Measurements from ENCODE around the gene LIPC. TPM values are rescaled to one million over a fixed set of nuclear protein-coding genes. Genes with fewer than 3 reads are reported as not detected.

LIPC gene
- total and polyA plus RNA-seq, 9 of the 15 experiments (the other 6 are each of a cell fraction or from before 2014, with no cell fraction given), result 0.07 to 0.41 (median 0.11) TPM; not detected in 2

DNA sequence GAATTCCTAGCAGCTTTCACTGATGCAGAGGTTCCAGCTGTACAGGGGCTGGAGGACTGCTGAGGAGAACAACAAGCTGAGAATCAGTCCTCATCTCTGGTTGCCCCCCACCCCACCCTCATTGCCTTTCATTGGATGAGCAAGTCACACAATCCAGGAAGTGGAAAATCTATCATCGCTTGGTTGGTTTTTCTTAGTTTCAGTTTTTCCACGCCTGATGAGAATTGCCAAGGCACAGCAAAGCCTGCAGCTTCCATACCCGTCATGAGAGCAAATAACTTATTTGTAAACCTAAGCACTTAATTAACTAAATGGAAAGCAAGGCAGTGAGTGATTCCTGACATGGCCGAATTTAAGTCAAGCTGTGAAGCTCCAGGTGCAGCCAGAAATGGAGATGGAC lies 21.4 kb upstream of the LIPC start (continued):
- TF ChIP-seq CHD7 (IDR thresholded peaks at IDR 0.05; ENCODE audit: low read depth, low read length) (no peak), PHF8 (IDR thresholded peaks at IDR 0.05; ENCODE audit: borderline replicate concordance, low read length) (no peak), SAFB2 (IDR thresholded peaks at IDR 0.05; ENCODE audit: borderline replicate concordance, low read depth, low read length, severe bottlenecking) (no peak), GTF2A2 (tag; IDR thresholded peaks at IDR 0.05) (no peak), ELF1 (tag; IDR thresholded peaks at IDR 0.05) (peak; percentile 78), ZNF431 (CRISPR knock-in tag; IDR thresholded peaks at IDR 0.05) (no peak), FOSL1 (tag; conservative IDR thresholded peaks at IDR 0.05) (peak; percentile 28), SMAD4 (CRISPR knock-in tag; conservative IDR thresholded peaks at IDR 0.05) (0 out of 2 replicates have a peak, but pooled peaks have one; percentile 5), TAF7 (tag; IDR thresholded peaks at IDR 0.05) (0 out of 2 replicates have a peak, but pooled peaks have one; percentile 1), SPI1 (IDR thresholded peaks at IDR 0.05; ENCODE audit: borderline replicate concordance, low read depth, low read length) (no peak; the same call in 1 of the 2 replicates), POLR2B (IDR thresholded peaks at IDR 0.05; ENCODE audit: low read depth, partially characterized antibody) (peak; percentile 16), SNRNP70 (optimal IDR thresholded peaks at IDR 0.05; ENCODE audit: low read depth, low read length) (no peak), ZNF766 (CRISPR knock-in tag; conservative IDR thresholded peaks at IDR 0.05) (0 out of 2 replicates have a peak, but pooled peaks have one; percentile 23), IRF2 (CRISPR knock-in tag; IDR thresholded peaks at IDR 0.05) (no peak), EWSR1 (IDR thresholded peaks at IDR 0.05; ENCODE audit: borderline replicate concordance, low read depth, partially characterized antibody) (no peak)
- TF ChIP-seq, protein P1, sequence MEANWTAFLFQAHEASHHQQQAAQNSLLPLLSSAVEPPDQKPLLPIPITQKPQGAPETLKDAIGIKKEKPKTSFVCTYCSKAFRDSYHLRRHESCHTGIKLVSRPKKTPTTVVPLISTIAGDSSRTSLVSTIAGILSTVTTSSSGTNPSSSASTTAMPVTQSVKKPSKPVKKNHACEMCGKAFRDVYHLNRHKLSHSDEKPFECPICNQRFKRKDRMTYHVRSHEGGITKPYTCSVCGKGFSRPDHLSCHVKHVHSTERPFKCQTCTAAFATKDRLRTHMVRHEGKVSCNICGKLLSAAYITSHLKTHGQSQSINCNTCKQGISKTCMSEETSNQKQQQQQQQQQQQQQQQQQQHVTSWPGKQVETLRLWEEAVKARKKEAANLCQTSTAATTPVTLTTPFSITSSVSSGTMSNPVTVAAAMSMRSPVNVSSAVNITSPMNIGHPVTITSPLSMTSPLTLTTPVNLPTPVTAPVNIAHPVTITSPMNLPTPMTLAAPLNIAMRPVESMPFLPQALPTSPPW (CRISPR knock-in tag; IDR thresholded peaks at IDR 0.05), result peak; percentile 63
